ENCODE data around the gene IL36A.

DNA sequence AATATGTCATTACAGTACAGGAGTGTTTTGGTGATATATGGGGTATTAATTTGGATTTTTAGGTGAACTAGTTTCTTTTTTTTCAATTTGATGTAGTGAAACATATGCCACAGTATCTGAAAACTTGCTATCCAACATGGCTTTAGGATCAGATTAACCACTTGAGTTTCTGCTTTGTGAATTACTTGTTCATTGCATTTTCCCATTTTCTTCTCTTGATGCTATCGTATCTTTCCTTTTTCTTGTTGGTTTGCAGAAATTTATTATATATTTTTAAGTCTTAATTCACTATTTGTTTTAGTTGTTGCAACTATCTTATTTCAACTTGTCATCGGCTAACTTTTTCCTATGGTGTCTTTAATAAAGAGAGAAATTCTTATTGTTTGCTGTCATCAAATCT, 8.8 kb downstream of the IL36A start:
- TF ChIP-seq, protein P1, sequence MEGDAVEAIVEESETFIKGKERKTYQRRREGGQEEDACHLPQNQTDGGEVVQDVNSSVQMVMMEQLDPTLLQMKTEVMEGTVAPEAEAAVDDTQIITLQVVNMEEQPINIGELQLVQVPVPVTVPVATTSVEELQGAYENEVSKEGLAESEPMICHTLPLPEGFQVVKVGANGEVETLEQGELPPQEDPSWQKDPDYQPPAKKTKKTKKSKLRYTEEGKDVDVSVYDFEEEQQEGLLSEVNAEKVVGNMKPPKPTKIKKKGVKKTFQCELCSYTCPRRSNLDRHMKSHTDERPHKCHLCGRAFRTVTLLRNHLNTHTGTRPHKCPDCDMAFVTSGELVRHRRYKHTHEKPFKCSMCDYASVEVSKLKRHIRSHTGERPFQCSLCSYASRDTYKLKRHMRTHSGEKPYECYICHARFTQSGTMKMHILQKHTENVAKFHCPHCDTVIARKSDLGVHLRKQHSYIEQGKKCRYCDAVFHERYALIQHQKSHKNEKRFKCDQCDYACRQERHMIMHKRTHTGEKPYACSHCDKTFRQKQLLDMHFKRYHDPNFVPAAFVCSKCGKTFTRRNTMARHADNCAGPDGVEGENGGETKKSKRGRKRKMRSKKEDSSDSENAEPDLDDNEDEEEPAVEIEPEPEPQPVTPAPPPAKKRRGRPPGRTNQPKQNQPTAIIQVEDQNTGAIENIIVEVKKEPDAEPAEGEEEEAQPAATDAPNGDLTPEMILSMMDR (optimal IDR thresholded peaks at IDR 0.05 in 1 of 3, IDR thresholded peaks at IDR 0.05 in 1 of 3, conservative IDR thresholded peaks at IDR 0.05 in 1 of 3; ENCODE audit: extremely low read depth in 1 of 3, insufficient read depth in 2 of 3, low read length in 3 of 3): no peak
- TF ChIP-seq EZH2 (IDR thresholded peaks at IDR 0.05; ENCODE audit: low read length): no peak
